GM19240 (cell line): Measurements from ENCODE around the gene STAT5B.

Experiments used
- DNase-seq: peaks from one replicate; pipeline ENCODE4 v3.0.0; 2011; ENCODE audit warnings: low spot score; ENCODE audit not compliant: insufficient read length

The STAT5B gene

GRCh38 chr17:42180922-42181850, 95.0 kb downstream of the STAT5B start, which contains the start of gene KCNH4:
KCNH4 (minus strand) TSS chr17:42181142; CDS start chr17:42180945, 197 bp downstream.
- DNase-seq: peak; percentile 86

DNA sequence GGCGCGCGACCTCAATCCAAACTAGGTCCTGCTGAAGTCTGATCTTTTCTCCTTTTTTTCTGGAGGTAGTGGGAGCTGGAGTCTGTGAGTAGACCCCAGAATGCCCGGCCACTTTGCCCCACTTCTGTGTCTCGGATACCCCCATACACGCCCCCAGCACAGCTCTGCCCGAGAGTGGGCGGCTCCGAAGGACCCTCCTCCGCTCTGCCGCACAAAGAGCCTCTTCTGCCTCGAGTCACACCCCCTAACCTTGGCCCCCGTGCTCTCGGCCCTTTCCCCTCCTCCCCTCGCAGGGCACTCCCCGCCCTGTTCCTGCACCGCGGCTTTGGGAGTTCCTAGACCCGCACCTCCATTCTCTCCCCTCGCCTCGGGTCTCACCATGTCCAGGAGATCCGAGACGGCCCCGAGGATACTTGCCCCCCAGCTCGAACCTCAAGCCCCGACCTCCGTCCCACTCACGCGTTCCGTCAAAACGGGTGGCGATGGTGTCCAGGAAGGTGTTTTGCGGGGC, 95.7 kb downstream of the STAT5B start:
- DNase-seq: no peak

- DNase-seq: no peak
Measured at GRCh38 chr17:42179911-42180410, 96.2 kb downstream of the STAT5B start.

- no peak for DNase-seq
Measured at GRCh38 chr17:42179335-42179734, 96.9 kb downstream of the STAT5B start.

DNA sequence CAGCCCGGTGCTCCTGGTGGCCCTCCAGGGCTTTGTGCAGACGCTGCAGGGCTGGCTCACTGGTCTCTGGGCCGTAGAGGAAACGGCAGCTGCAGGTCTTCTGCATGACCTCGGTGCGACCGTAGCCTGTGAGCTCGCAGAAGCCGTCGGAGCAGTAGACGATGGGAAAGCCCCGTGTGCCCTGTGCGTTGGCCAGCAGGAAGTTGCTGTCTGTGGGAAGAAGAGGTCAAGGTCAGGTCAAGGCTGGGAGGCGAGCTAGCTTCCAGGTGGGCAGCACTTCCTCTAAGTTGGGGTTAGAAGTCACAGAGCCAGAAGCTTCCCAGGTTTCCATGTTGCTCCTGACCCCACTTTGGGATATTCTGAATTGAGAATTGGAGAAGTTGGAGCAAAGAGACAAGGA, 97.4 kb downstream of the STAT5B start:
- peak; percentile 43 for DNase-seq

GRCh38 chr17:42177684-42178083, 98.5 kb downstream of the STAT5B start:
- no peak for DNase-seq

GRCh38 chr17:42174126-42174783, 101.9 kb downstream of the STAT5B start:
- no peak for DNase-seq

DNA sequence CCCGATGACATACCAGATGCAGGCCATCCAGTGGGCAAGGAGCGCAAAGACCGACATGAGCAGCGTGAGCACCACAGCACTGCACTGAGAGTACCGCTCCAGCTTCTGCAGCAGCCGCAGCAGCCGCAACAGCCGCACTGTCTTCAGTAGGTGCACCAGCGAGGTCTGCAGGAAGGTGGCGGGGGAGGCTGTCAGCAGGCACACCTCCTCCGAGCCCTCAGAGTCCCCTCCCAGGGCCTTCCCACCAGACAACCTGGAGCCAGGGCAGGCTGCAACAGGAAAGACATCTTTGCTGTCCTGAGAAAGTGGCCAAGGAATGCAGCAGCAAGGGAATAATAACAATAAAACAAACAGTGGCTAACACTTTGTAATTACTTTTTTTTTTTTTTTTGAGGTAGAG, 104.4 kb downstream of the STAT5B start:
- no peak for DNase-seq

GRCh38 chr17:42169351-42169750, 106.8 kb downstream of the STAT5B start:
- no peak for DNase-seq

- no peak for DNase-seq
Measured at GRCh38 chr17:42167807-42168206, 108.4 kb downstream of the STAT5B start.

- DNase-seq: no peak
Measured at GRCh38 chr17:42166196-42166763, 109.9 kb downstream of the STAT5B start.

GRCh38 chr17:42165751-42166150, 110.4 kb downstream of the STAT5B start:
- no peak for DNase-seq

- DNase-seq: no peak
Measured at GRCh38 chr17:42163696-42164407, 112.3 kb downstream of the STAT5B start.

DNA sequence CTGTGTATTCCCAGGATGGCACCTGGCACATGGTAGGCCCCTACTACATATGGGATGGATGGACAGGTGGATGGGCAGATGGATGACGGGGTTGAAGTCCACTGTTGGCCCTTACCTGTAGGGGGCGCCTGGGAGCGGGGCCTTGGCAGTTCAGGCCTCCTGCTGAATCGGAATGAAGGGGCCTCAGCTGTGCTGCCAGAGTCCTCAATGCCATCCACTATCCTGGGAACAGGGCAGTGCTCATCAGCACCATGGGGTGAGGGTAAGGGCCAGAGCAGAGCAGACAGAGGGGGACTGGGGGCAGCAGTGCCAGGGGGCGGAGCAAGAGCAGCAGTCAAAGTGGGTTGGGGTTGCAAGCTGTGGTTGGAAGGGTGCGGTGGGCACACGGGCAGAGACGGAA, 113.1 kb downstream of the STAT5B start:
- DNase-seq: no peak

- no peak for DNase-seq
Measured at GRCh38 chr17:42160531-42160910, 115.7 kb downstream of the STAT5B start.

- no peak for DNase-seq
Measured at GRCh38 chr17:42159796-42160530, 116.2 kb downstream of the STAT5B start.

DNA sequence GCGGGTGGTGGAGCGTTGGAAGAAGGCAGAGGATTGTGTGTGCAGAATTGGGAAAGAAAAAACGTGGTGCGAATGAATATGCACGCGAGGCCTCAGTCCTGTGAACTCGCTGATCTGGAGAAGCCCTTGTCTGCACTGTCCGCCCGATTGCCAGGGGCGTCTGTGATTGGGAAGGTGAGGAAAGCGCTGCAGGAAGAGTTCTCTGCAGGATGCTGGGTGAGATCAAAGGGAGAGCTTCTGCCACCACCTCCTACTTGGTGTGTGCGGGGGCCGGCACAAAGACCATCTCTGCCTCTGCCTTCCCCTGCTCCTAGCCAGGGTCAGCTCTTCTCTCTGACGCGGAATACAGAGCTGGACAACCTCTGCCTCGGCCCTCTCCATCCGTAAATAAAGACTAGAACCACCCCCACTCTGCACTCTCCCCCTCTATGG, 120.6 kb downstream of the STAT5B start:
- no peak for DNase-seq

- no peak for DNase-seq
Measured at GRCh38 chr17:42153919-42154742, 122.1 kb downstream of the STAT5B start.
